Uterine smooth muscle cell (primary cell): Measurements from ENCODE around the gene NFKB1. TPM values are rescaled to one million over a fixed set of nuclear protein-coding genes. Genes with fewer than 3 reads are reported as not detected.

Source experiments
- total RNA-seq: library from RNA; depleted of rRNA; stranded (reverse); fragments of >200 nt; gene quantifications from 2 replicates; pipeline ENCODE4 v1.2.3, GENCODE V29; 2014

The NFKB1 gene, protein sequence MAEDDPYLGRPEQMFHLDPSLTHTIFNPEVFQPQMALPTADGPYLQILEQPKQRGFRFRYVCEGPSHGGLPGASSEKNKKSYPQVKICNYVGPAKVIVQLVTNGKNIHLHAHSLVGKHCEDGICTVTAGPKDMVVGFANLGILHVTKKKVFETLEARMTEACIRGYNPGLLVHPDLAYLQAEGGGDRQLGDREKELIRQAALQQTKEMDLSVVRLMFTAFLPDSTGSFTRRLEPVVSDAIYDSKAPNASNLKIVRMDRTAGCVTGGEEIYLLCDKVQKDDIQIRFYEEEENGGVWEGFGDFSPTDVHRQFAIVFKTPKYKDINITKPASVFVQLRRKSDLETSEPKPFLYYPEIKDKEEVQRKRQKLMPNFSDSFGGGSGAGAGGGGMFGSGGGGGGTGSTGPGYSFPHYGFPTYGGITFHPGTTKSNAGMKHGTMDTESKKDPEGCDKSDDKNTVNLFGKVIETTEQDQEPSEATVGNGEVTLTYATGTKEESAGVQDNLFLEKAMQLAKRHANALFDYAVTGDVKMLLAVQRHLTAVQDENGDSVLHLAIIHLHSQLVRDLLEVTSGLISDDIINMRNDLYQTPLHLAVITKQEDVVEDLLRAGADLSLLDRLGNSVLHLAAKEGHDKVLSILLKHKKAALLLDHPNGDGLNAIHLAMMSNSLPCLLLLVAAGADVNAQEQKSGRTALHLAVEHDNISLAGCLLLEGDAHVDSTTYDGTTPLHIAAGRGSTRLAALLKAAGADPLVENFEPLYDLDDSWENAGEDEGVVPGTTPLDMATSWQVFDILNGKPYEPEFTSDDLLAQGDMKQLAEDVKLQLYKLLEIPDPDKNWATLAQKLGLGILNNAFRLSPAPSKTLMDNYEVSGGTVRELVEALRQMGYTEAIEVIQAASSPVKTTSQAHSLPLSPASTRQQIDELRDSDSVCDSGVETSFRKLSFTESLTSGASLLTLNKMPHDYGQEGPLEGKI
- total RNA-seq = 32.0 and 35.4 TPM in 2 replicates

DNA sequence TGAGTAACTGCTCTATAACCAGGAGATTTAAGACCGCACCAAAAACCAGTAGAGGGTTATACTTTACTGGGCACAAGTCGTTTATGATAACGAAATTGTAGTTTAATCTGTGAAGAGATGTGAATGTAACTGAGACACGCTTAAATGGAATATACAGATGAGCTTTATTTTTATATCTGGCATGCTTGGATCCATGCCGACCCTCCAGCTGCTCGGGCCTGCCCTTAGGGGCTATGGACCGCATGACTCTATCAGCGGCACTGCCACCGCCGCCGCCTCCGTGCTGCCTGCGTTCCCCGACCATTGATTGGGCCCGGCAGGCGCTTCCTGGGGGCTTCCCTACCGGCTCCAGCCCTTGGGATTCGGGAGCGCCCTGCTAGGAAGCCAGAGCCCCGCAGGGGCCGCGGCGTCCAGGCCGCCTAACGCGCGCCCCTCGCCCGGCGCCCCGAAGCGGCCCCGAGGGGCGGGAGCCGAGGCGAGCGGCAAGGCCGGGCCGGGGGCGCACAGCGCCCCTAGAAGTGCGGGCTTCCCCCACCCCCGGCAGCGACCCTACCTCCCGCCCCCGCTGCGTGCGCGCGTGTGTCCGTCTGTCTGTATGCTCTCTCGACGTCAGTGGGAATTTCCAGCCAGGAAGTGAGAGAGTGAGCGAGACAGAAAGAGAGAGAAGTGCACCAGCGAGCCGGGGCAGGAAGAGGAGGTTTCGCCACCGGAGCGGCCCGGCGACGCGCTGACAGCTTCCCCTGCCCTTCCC is at the start of gene NFKB1:
TSS of gene NFKB1 (plus strand) at position 664 of the 751 bp plus-strand sequence. CDS start 24,160 bp downstream, outside the sequence.

Other genes starting within 250 kb of the NFKB1 start
- gene SLC39A8, start 155.9 kb upstream of the NFKB1 start, total RNA-seq = 8.1 and 9.1 TPM in 2 replicates